HCT116 (cell line): ENCODE data around the gene TUT7. TPM values are rescaled to one million over a fixed set of nuclear protein-coding genes. Genes with fewer than 3 reads are reported as not detected.
A peak's percentile ranks its signal among the peaks of the same experiment; 100 is the strongest.

Experiments
- ATAC-seq: fragments of 200-7000 bp; cut with Tn5 transposase; 2 replicates; pipeline ENCODE4 v1.9.1; 2020; ENCODE audit warnings: mild to moderate bottlenecking, moderate library complexity
- BruUV-seq: library from RNA; stranded (reverse); fragments of 400-500 nt; replicated peaks from 2 replicates; lab custom pipeline; 2021; lab: Mats Ljungman, UMichigan
- CTCF ChIA-PET: fragments of 300-600 bp; sonication (Branson Sonifier 250); formaldehyde crosslinking; loops from one replicate; lab custom pipeline; 2021; ENCODE audit warnings: antibody characterized with exemption; lab: Charles Lee
- POLR2A ChIA-PET: fragments of 300-600, 350-600 bp; sonication (Branson Sonifier 250); formaldehyde crosslinking; loops from one replicate; lab custom pipeline; 2021; ENCODE audit warnings: antibody characterized with exemption; lab: Charles Lee
- RAD21 ChIA-PET, 2 experiments: fragments of 300-600 bp; sonication (Branson Sonifier 250); formaldehyde crosslinking; loops; one replicate each; lab custom pipeline; 2023; ENCODE audit warnings: low total read pairs in 2 of 2; ENCODE audit not compliant: uncharacterized antibody in 2 of 2, unreplicated experiment in 2 of 2, low non-redundant PET in 1 of 2; lab: Charles Lee
- DNase-seq: peaks from one replicate; pipeline ENCODE4 v3.0.0-alpha.2; 2010; ENCODE audit warnings: low read depth, low spot score
- H2AFZ ChIP-seq: fragments of 200-600 bp; shearing (Covaris generic), sonication (generic); 2 replicates; pipeline ENCODE4 v1.6.1; 2017; ENCODE audit warnings: low read depth, mixed run types, mixed read lengths, antibody characterized with exemption, low read length; ENCODE audit not compliant: poor library complexity, severe bottlenecking
- H3K27ac ChIP-seq: 2 replicates; pipeline ENCODE4 v1.5.1; 2012; ENCODE audit warnings: low read depth, low read length
- H3K27me3 ChIP-seq: fragments of 200-600 bp; sonication (generic); 2 replicates; pipeline ENCODE4 v1.6.1; 2016; ENCODE audit warnings: mixed run types, low read length, mixed read lengths; ENCODE audit not compliant: insufficient read depth
- H3K36me3 ChIP-seq, 2 experiments: fragments of 200-500 bp in 1 of 2; fragments of 200-600 bp in 1 of 2; sonication (Bioruptor generic) in 1 of 2; sonication (generic) in 1 of 2; 2 replicates each; pipeline versions ENCODE4 v1.5.1 to v1.6.1; 2014 to 2016; ENCODE audit warnings: low read length in 2 of 2, inconsistent platforms in 1 of 2, mixed read lengths in 1 of 2, mixed run types in 1 of 2; ENCODE audit not compliant: insufficient read depth in 2 of 2, control insufficient read depth in 1 of 2
- H3K4me1 ChIP-seq, 2 experiments: fragments of 200-600 bp in 1 of 2; sonication (generic) in 1 of 2; 2 replicates each; pipeline versions ENCODE4 v1.5.1 to v1.6.1; 2012 to 2017; ENCODE audit warnings: low read length in 2 of 2, inconsistent platforms in 1 of 2, mild to moderate bottlenecking in 1 of 2, mixed read lengths in 1 of 2, mixed run types in 1 of 2, moderate library complexity in 1 of 2; ENCODE audit not compliant: insufficient read depth in 2 of 2, control insufficient read depth in 1 of 2
- H3K4me2 ChIP-seq: fragments of 200-600 bp; sonication (generic); 2 replicates; pipeline ENCODE4 v1.6.1; 2017; ENCODE audit warnings: mixed run types, low read length, mixed read lengths
- H3K4me3 ChIP-seq, 2 experiments: fragments of 200-600 bp in 1 of 2; sonication (generic) in 1 of 2; replicated peaks in 1 of 2; 2 replicates each; pipeline ENCODE4 v1.5.1; 2011 to 2016; ENCODE audit warnings: low read length in 2 of 2, control low read depth in 1 of 2, low read depth in 1 of 2, mild to moderate bottlenecking in 1 of 2, mixed read lengths in 1 of 2, mixed run types in 1 of 2
- H3K79me2 ChIP-seq: fragments of 200-600 bp; sonication (generic); 2 replicates; pipeline ENCODE4 v1.6.1; 2017; ENCODE audit warnings: mild to moderate bottlenecking, mixed run types, low read length, moderate library complexity, mixed read lengths; ENCODE audit not compliant: insufficient read depth
- H3K9ac ChIP-seq: fragments of 200-600 bp; sonication (generic); 2 replicates; pipeline ENCODE4 v1.6.1; 2016; ENCODE audit warnings: low read length, mixed read lengths
- H3K9me2 ChIP-seq: fragments of 200-600 bp; sonication (generic), shearing (Covaris generic); 2 replicates; pipeline ENCODE4 v1.6.1; 2017; ENCODE audit warnings: mixed run types, mild to moderate bottlenecking, moderate library complexity; ENCODE audit not compliant: insufficient read depth
- H3K9me3 ChIP-seq, 2 experiments: fragments of 200-500 bp in 1 of 2; fragments of 200-600 bp in 1 of 2; sonication (Bioruptor generic) in 1 of 2; sonication (generic) in 1 of 2; 2 replicates each; pipeline ENCODE4 v1.6.1; 2014 to 2017; ENCODE audit warnings: low read length in 2 of 2, mixed read lengths in 2 of 2, inconsistent platforms in 1 of 2, low read depth in 1 of 2, mild to moderate bottlenecking in 1 of 2, mixed run types in 1 of 2, moderate library complexity in 1 of 2; ENCODE audit not compliant: control insufficient read depth in 1 of 2, insufficient read depth in 1 of 2
- H4K20me1 ChIP-seq: fragments of 200-600 bp; sonication (generic), shearing (Covaris generic); 2 replicates; pipeline ENCODE4 v1.6.1; 2017; ENCODE audit warnings: mixed run types, mild to moderate bottlenecking, moderate library complexity; ENCODE audit not compliant: insufficient read depth
- ATF3 ChIP-seq: IDR thresholded peaks from 2 replicates; pipeline ENCODE4 v1.6.1; 2012
- CEBPB ChIP-seq: IDR thresholded peaks from 2 replicates; pipeline ENCODE4 v1.6.1; 2012; ENCODE audit warnings: low read depth
- CTCF ChIP-seq, 3 experiments: fragments of 200-600 bp in 1 of 3; sonication (generic) in 1 of 3; IDR thresholded peaks in 2 of 3; conservative IDR thresholded peaks in 1 of 3; 2 replicates each; pipeline ENCODE4 v1.5.1; 2012 to 2017; ENCODE audit warnings: low read depth in 2 of 3, low read length in 2 of 3, antibody characterized with exemption in 1 of 3, borderline replicate concordance in 1 of 3, control low read depth in 1 of 3, mild to moderate bottlenecking in 1 of 3, mixed read lengths in 1 of 3, mixed run types in 1 of 3, moderate library complexity in 1 of 3; ENCODE audit not compliant: insufficient read depth in 1 of 3
- EGR1 ChIP-seq: IDR thresholded peaks from 2 replicates; pipeline ENCODE4 v1.6.1; 2012; ENCODE audit warnings: low read depth
- ELF1 ChIP-seq: IDR thresholded peaks from 2 replicates; pipeline ENCODE4 v1.6.1; 2012; ENCODE audit warnings: low read depth, borderline replicate concordance
- EZH2 ChIP-seq: fragments of 200-600 bp; sonication (generic); IDR thresholded peaks from 2 replicates; pipeline ENCODE4 v1.6.1; 2017; ENCODE audit warnings: antibody characterized with exemption, mixed run types
- EZH2phosphoT487 ChIP-seq: fragments of 200-600 bp; IDR thresholded peaks from 2 replicates; pipeline ENCODE4 v1.6.1; 2018; ENCODE audit warnings: antibody characterized with exemption, borderline replicate concordance
- FOSL1 ChIP-seq: IDR thresholded peaks from 2 replicates; pipeline ENCODE4 v1.6.1; 2012; ENCODE audit warnings: low read depth
- MAX ChIP-seq: IDR thresholded peaks from 2 replicates; pipeline ENCODE4 v1.6.1; 2012
- REST ChIP-seq: IDR thresholded peaks from 2 replicates; pipeline ENCODE4 v1.6.1; 2012; ENCODE audit warnings: low read depth
- SIN3A ChIP-seq: IDR thresholded peaks from 2 replicates; pipeline ENCODE4 v1.6.1; 2012; ENCODE audit warnings: low read depth
- SP1 ChIP-seq: IDR thresholded peaks from 2 replicates; pipeline ENCODE4 v1.6.1; 2012; ENCODE audit warnings: low read depth
- SRF ChIP-seq: IDR thresholded peaks from 2 replicates; pipeline ENCODE4 v1.6.1; 2012; ENCODE audit warnings: low read depth
- TCF7L2 ChIP-seq: IDR thresholded peaks from 2 replicates; pipeline ENCODE4 v1.7.0; 2011; ENCODE audit warnings: borderline replicate concordance, inconsistent platforms; ENCODE audit not compliant: insufficient read depth, insufficient read length; ENCODE audit errors: extremely low read depth
- YY1 ChIP-seq: IDR thresholded peaks from 2 replicates; pipeline ENCODE4 v1.6.1; 2011; ENCODE audit warnings: low read length, low read depth, moderate library complexity, mild to moderate bottlenecking; ENCODE audit not compliant: insufficient replicate concordance; ENCODE audit errors: extremely low read depth
- ZBTB33 ChIP-seq: IDR thresholded peaks from 2 replicates; pipeline ENCODE4 v1.6.1; 2011; ENCODE audit warnings: mild to moderate bottlenecking, low read length, moderate library complexity; ENCODE audit not compliant: insufficient replicate concordance; ENCODE audit errors: extremely low read depth
- ZFX ChIP-seq: fragments of 450-650 bp; IDR thresholded peaks from 2 replicates; pipeline ENCODE4 v1.6.1; 2017
- ZNF274 ChIP-seq: fragments of 200-500 bp; sonication (Bioruptor generic); IDR thresholded peaks from 2 replicates; pipeline ENCODE4 v1.6.1; 2014; ENCODE audit warnings: mild to moderate bottlenecking, low read depth, low read length, inconsistent platforms
- intact Hi-C: fragments of 100-400 bp; cut with micrococcal nuclease; formaldehyde crosslinking; loops from 2 replicates; pipeline ENCODE4 v1.10.0; 2022
- total RNA-seq: library from RNA; stranded (reverse); gene quantifications from one replicate; pipeline ENCODE4 v1.2.1, GENCODE V29; 2021; ENCODE audit not compliant: unreplicated experiment

TUT7 gene
- total RNA-seq, 1 experiment from 2014 or later = 23.1 TPM

GRCh38 chr9:86282979-86283535, 71.2 kb downstream of the TUT7 start:
- H3K9me2 ChIP-seq = no peaks in the 10 kb centered on the region
- POLR2A ChIA-PET = no interaction called here
- DNase-seq = no peak
- no peak for TF ChIP-seq TCF7L2
- no peak for TF ChIP-seq YY1
- TF ChIP-seq CTCF (IDR thresholded peaks at IDR 0.05 in 2 of 3, conservative IDR thresholded peaks at IDR 0.05 in 1 of 3; ENCODE audit: borderline replicate concordance in 1 of 3, insufficient read depth in 1 of 3, low read depth in 2 of 3, low read length in 2 of 3) = no peak
- no peak for TF ChIP-seq ZNF274
- no peak for TF ChIP-seq EGR1
- no peak for TF ChIP-seq SRF
- no peak for TF ChIP-seq ATF3
- no peak for TF ChIP-seq ZFX
- no peak for TF ChIP-seq REST
- no peak for TF ChIP-seq SP1
- TF ChIP-seq MAX = no peak
- no peak for TF ChIP-seq ELF1
- no peak for TF ChIP-seq FOSL1
- TF ChIP-seq SIN3A = no peak
- no peak for TF ChIP-seq EZH2
- TF ChIP-seq CEBPB = no peak
- no peak for TF ChIP-seq EZH2phosphoT487
- TF ChIP-seq ZBTB33 = no peak
- BruUV-seq = TSS peak; percentile 76
- H3K9me3 ChIP-seq = no peaks in the 10 kb centered on the region
- H3K27ac ChIP-seq = no peak overlapping the region
- ATAC-seq = peak; percentile 9
- CTCF ChIA-PET = interaction anchor here (1.0 kb wide), 1 partner anchor 81 kb away, joined by 8 read pairs; no protein-coding TSS in a partner anchor
- peaks cover 38% of the 10 kb centered on the region for H3K79me2 ChIP-seq
- RAD21 ChIA-PET = no interaction called here
- intact Hi-C loops = loop anchor here (2.0 kb wide), 1 partner anchor 66 kb away; no protein-coding TSS in a partner anchor
- H3K4me1 ChIP-seq = peaks cover 5 to 15% of the 10 kb centered on the region in 2 experiments; a peak in 3 of 4 replicates
- peak overlapping the region; percentile 97 for H3K4me2 ChIP-seq
- peak overlapping the region; percentile 73 for H2AFZ ChIP-seq
- H3K9ac ChIP-seq = peak overlapping the region; percentile 91
- H3K27me3 ChIP-seq = no peaks in the 10 kb centered on the region
- peaks cover 3 to 7% of the 10 kb centered on the region in 2 experiments; a peak in 1 of 4 replicates for H3K36me3 ChIP-seq
- peak overlapping the region; percentile 95 to 97 for H3K4me3 ChIP-seq
- H4K20me1 ChIP-seq = no peaks in the 10 kb centered on the region
